Sigmoid colon (tissue), 4 donors: ENCODE results near the gene ANXA7.

ENCODE experiments used
- POLR2AphosphoS5 ChIP-seq, 4 donors: sonication (generic); formaldehyde crosslinking; IDR thresholded peaks; one replicate each; pipeline ENCODE4 v1.6.1; 2017; ENCODE audit warnings: antibody characterized with exemption in 4 of 4
- TF ChIP-seq, protein P1 (sequence below), 4 experiments: fragments of 450-650 bp in 3 of 4; fragments of 200-600 bp in 1 of 4; IDR thresholded peaks; one replicate each; pipeline ENCODE4 v1.5.1; 2016 to 2019; ENCODE audit warnings: antibody characterized with exemption in 4 of 4, mild to moderate bottlenecking in 3 of 4, moderate library complexity in 2 of 4

DNA sequence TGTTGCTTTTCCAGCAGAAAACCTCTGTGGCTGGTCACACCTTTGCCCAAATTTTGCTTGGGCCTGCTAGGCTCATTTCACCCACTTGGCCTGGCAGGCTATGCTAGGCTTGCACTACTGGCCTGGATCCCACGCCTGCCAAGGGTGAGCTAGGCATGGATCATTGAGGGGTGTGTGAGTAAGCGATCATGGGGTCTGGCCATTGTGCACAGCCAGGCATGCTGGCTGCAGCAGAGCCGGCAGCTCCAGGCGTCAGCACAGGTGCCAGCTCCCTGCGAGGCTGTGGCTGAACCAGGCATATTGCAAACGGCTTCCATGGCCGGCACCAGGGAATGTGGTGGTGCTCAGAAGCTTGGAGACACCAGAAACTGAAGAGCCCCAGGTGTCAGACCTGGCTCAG lies 74.4 kb downstream of the ANXA7 start:
- TF ChIP-seq, protein P1, sequence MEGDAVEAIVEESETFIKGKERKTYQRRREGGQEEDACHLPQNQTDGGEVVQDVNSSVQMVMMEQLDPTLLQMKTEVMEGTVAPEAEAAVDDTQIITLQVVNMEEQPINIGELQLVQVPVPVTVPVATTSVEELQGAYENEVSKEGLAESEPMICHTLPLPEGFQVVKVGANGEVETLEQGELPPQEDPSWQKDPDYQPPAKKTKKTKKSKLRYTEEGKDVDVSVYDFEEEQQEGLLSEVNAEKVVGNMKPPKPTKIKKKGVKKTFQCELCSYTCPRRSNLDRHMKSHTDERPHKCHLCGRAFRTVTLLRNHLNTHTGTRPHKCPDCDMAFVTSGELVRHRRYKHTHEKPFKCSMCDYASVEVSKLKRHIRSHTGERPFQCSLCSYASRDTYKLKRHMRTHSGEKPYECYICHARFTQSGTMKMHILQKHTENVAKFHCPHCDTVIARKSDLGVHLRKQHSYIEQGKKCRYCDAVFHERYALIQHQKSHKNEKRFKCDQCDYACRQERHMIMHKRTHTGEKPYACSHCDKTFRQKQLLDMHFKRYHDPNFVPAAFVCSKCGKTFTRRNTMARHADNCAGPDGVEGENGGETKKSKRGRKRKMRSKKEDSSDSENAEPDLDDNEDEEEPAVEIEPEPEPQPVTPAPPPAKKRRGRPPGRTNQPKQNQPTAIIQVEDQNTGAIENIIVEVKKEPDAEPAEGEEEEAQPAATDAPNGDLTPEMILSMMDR (IDR thresholded peaks at IDR 0.05): no peak
- TF ChIP-seq POLR2AphosphoS5 (IDR thresholded peaks at IDR 0.05): no peak
